H9 (cell line): ENCODE measurements around the gene SH3RF2. TPM values are rescaled to one million over a fixed set of nuclear protein-coding genes. Genes with fewer than 3 reads are reported as not detected.
"Not testable (repeated sequence)": the region's sequence is repeated elsewhere in the genome, so short reads cannot be mapped to it uniquely, and the experiment has no call there.

Experiments
- DNase-seq: peaks from one replicate; pipeline ENCODE4 v3.0.0-alpha.2; 2017
- H2AFZ ChIP-seq: one replicate; pipeline ENCODE4 v1.6.1; 2013; ENCODE audit warnings: mild to moderate bottlenecking, low read length, control low read depth, moderate library complexity
- H2AK5ac ChIP-seq: 2 replicates; pipeline ENCODE4 v1.6.1; 2013; ENCODE audit warnings: low read length, control low read depth, mixed read lengths; ENCODE audit not compliant: insufficient read length
- H2BK120ac ChIP-seq: one replicate; pipeline ENCODE4 v1.6.1; 2013; ENCODE audit warnings: low read depth, mild to moderate bottlenecking, low read length, control low read depth, inconsistent platforms; ENCODE audit not compliant: poor library complexity, severe bottlenecking
- H2BK12ac ChIP-seq: 2 replicates; pipeline ENCODE4 v1.6.1; 2013; ENCODE audit warnings: low read length, control low read depth, mixed read lengths, low read depth; ENCODE audit not compliant: insufficient read length
- H2BK15ac ChIP-seq: 2 replicates; pipeline ENCODE4 v1.6.1; 2013; ENCODE audit warnings: low read depth, low read length, control low read depth
- H2BK20ac ChIP-seq: one replicate; pipeline ENCODE4 v1.6.1; 2013; ENCODE audit warnings: low read depth, mild to moderate bottlenecking, low read length, control low read depth, inconsistent platforms; ENCODE audit not compliant: poor library complexity, severe bottlenecking
- H2BK5ac ChIP-seq: 2 replicates; pipeline ENCODE4 v1.6.1; 2013; ENCODE audit warnings: low read length, control low read depth, mixed read lengths; ENCODE audit not compliant: insufficient read length
- H3K14ac ChIP-seq: 2 replicates; pipeline ENCODE4 v1.6.1; 2013; ENCODE audit warnings: low read length, control low read depth; ENCODE audit not compliant: insufficient read depth
- H3K18ac ChIP-seq: 2 replicates; pipeline ENCODE4 v1.6.1; 2013; ENCODE audit warnings: low read depth, mild to moderate bottlenecking, mixed read lengths, low read length, control low read depth; ENCODE audit not compliant: insufficient read length
- H3K23ac ChIP-seq: 2 replicates; pipeline ENCODE4 v1.6.1; 2013; ENCODE audit warnings: low read length, control low read depth, mixed read lengths, low read depth; ENCODE audit not compliant: insufficient read length
- H3K23me2 ChIP-seq: 2 replicates; pipeline ENCODE4 v1.6.1; 2013; ENCODE audit warnings: low read depth, mild to moderate bottlenecking, mixed read lengths, low read length, control low read depth; ENCODE audit not compliant: insufficient read length, poor library complexity, severe bottlenecking
- H3K27ac ChIP-seq: 2 replicates; pipeline ENCODE4 v1.5.1; 2013; ENCODE audit warnings: low read length, control low read depth, mixed read lengths, low read depth; ENCODE audit not compliant: insufficient read length
- H3K27me3 ChIP-seq: 2 replicates; pipeline ENCODE4 v1.6.1; 2013; ENCODE audit warnings: low read length, control low read depth, inconsistent platforms; ENCODE audit not compliant: insufficient read depth
- H3K4ac ChIP-seq: 2 replicates; pipeline ENCODE4 v1.6.1; 2013; ENCODE audit warnings: low read depth, mild to moderate bottlenecking, control low read depth, inconsistent platforms, low read length, moderate library complexity
- H3K4me1 ChIP-seq: 2 replicates; pipeline ENCODE4 v1.6.1; 2013; ENCODE audit warnings: low read length, control low read depth, inconsistent platforms; ENCODE audit not compliant: insufficient read depth
- H3K4me2 ChIP-seq: 2 replicates; pipeline ENCODE4 v1.6.1; 2013; ENCODE audit warnings: low read length, control low read depth, mixed read lengths; ENCODE audit not compliant: insufficient read length, insufficient read depth
- H3K56ac ChIP-seq: 2 replicates; pipeline ENCODE4 v1.6.1; 2013; ENCODE audit warnings: low read depth, mild to moderate bottlenecking, mixed read lengths, low read length, control low read depth; ENCODE audit not compliant: insufficient read length
- H3K79me1 ChIP-seq: 2 replicates; pipeline ENCODE4 v1.6.1; 2013; ENCODE audit warnings: low read depth, mild to moderate bottlenecking, moderate library complexity, low read length, control low read depth, inconsistent platforms; ENCODE audit not compliant: insufficient read depth, poor library complexity, severe bottlenecking
- H3K79me2 ChIP-seq: 2 replicates; pipeline ENCODE4 v1.6.1; 2013; ENCODE audit warnings: low read length, control low read depth, inconsistent platforms; ENCODE audit not compliant: insufficient read depth
- H3K9ac ChIP-seq: 2 replicates; pipeline ENCODE4 v1.6.1; 2013; ENCODE audit warnings: low read length, control low read depth, mixed read lengths; ENCODE audit not compliant: insufficient read length; ENCODE audit errors: extremely low read depth
- H3K9me3 ChIP-seq: one replicate; pipeline ENCODE4 v1.6.1; 2013; ENCODE audit warnings: low read depth, low read length, inconsistent platforms; ENCODE audit not compliant: control insufficient read depth
- H3T11ph ChIP-seq: one replicate; pipeline ENCODE4 v1.6.1; 2013; ENCODE audit warnings: mild to moderate bottlenecking, low read length, control low read depth, inconsistent platforms
- H4K20me1 ChIP-seq: one replicate; pipeline ENCODE4 v1.6.1; 2013; ENCODE audit not compliant: control insufficient read depth, insufficient read length, insufficient read depth
- H4K5ac ChIP-seq: 2 replicates; pipeline ENCODE4 v1.6.1; 2013; ENCODE audit warnings: low read depth, mild to moderate bottlenecking, mixed read lengths, low read length, control low read depth; ENCODE audit not compliant: insufficient read length
- H4K8ac ChIP-seq: replicated peaks from 2 replicates; pipeline ENCODE4 v1.6.1; 2013; ENCODE audit warnings: low read length, control low read depth, mixed read lengths, low read depth; ENCODE audit not compliant: insufficient read length
- H4K91ac ChIP-seq: 2 replicates; pipeline ENCODE4 v1.6.1; 2013; ENCODE audit warnings: low read depth, mild to moderate bottlenecking, moderate library complexity, mixed read lengths, low read length, control low read depth; ENCODE audit not compliant: insufficient read length
- H3K27ac Mint-ChIP-seq, 3 experiments: 2 replicates in 2 of 3; 3 replicates in 1 of 3; pipeline ENCODE4 v1.8.0; 2020 to 2021; ENCODE audit warnings: mixed read lengths in 3 of 3, mild to moderate bottlenecking in 1 of 3, moderate library complexity in 1 of 3
- H3K27me3 Mint-ChIP-seq: 2 replicates; pipeline ENCODE4 v1.8.0; 2021; ENCODE audit warnings: low read depth, mild to moderate bottlenecking, moderate library complexity, mixed read lengths
- H3K36me3 Mint-ChIP-seq, 3 experiments: 2 replicates in 2 of 3; 3 replicates in 1 of 3; pipeline ENCODE4 v1.8.0; 2020 to 2021; ENCODE audit warnings: low read depth in 3 of 3, mixed read lengths in 3 of 3; ENCODE audit not compliant: insufficient read depth in 1 of 3
- H3K4me1 Mint-ChIP-seq, 2 experiments: 2 replicates each; pipeline ENCODE4 v1.8.0; 2020; ENCODE audit warnings: mixed read lengths in 2 of 2
- H3K4me3 Mint-ChIP-seq, 2 experiments: 2 replicates in 1 of 2; 3 replicates in 1 of 2; pipeline ENCODE4 v1.8.0; 2020 to 2021; ENCODE audit warnings: mild to moderate bottlenecking in 2 of 2, mixed read lengths in 2 of 2, moderate library complexity in 1 of 2
- H3K9me3 Mint-ChIP-seq, 2 experiments: 2 replicates in 1 of 2; 3 replicates in 1 of 2; pipeline ENCODE4 v1.8.0; 2020; ENCODE audit warnings: mild to moderate bottlenecking in 2 of 2, mixed read lengths in 2 of 2, moderate library complexity in 1 of 2
- CTCF ChIP-seq: fragments of 200-600 bp; sonication (generic); conservative IDR thresholded peaks from 3 replicates; pipeline ENCODE4 v1.8.0; 2021; ENCODE audit warnings: antibody characterized with exemption, mild to moderate bottlenecking
- WGBS: extraction: QIAGEN DNeasy Blood & Tissue Kit; methylation state at CpG from one replicate; pipeline ENCODE4 v1.1.7; 2013; ENCODE audit warnings: missing lambda C conversion rate, low lambda C conversion rate, mixed read lengths; ENCODE audit not compliant: insufficient read length; ENCODE audit errors: extremely low coverage; 5-methylcytosine and 5-hydroxymethylcytosine counted together
- total RNA-seq: library from RNA; stranded (reverse); gene quantifications from 2 replicates; pipeline ENCODE4 v1.2.1, GENCODE V29; 2021

SH3RF2 gene
- total RNA-seq, 1 experiment from 2014 or later = 0.66 TPM

GRCh38 chr5:145953202-145953601 lies 16.8 kb downstream of the SH3RF2 start:
- H3K79me1 ChIP-seq = no peaks in the 10 kb centered on the region
- Mint-ChIP-seq H3K27ac (no peak overlapping the region), H3K4me1 (peaks cover 17 to 20% of the 10 kb centered on the region in 2 experiments), H3K4me3 (no peak overlapping the region), H3K36me3 (no peaks in the 10 kb centered on the region), H3K9me3 (no peaks in the 10 kb centered on the region; a peak in 1 of 5 replicates), H3K27me3 (no peaks in the 10 kb centered on the region; the same call in 1 of the 2 replicates)
- H3K9me3 ChIP-seq = no peaks in the 10 kb centered on the region
- H4K20me1 ChIP-seq = no peaks in the 10 kb centered on the region
- no peak overlapping the region for H3K14ac ChIP-seq
- H4K5ac ChIP-seq = no peak overlapping the region
- H2BK12ac ChIP-seq = no peak overlapping the region
- no peaks in the 10 kb centered on the region for H3K4me1 ChIP-seq
- H3K18ac ChIP-seq = no peak overlapping the region
- no peak overlapping the region for H2BK15ac ChIP-seq
- H2BK5ac ChIP-seq = no peak overlapping the region
- no peak overlapping the region for H4K91ac ChIP-seq
- H3K4ac ChIP-seq = no peak overlapping the region
- H3K56ac ChIP-seq = no peak overlapping the region
- H3K23me2 ChIP-seq = no peaks in the 10 kb centered on the region
- H3T11ph ChIP-seq = no peak overlapping the region
- no peak overlapping the region for H3K4me2 ChIP-seq
- H3K9ac ChIP-seq = no peak overlapping the region
- no peaks in the 10 kb centered on the region for H3K79me2 ChIP-seq
- no peak overlapping the region for H4K8ac ChIP-seq
- H2BK120ac ChIP-seq = no peak overlapping the region
- no CpG with 5 or more reads among the region's 2 CpGs for WGBS
- H2BK20ac ChIP-seq = no peak overlapping the region
- H3K27me3 ChIP-seq = no peaks in the 10 kb centered on the region
- no peak overlapping the region for H3K27ac ChIP-seq
- no peak overlapping the region for H3K23ac ChIP-seq
- no peak overlapping the region for H2AFZ ChIP-seq
- no peak overlapping the region for H2AK5ac ChIP-seq
- TF ChIP-seq CTCF = no peak
- DNase-seq = no peak

- not testable (repeated sequence) for H3K18ac ChIP-seq, H3K79me2 ChIP-seq, H4K5ac ChIP-seq, H3K23me2 ChIP-seq, H3K56ac ChIP-seq, H3K79me1 ChIP-seq, DNase-seq, H3K27ac Mint-ChIP-seq, H2BK15ac ChIP-seq, H3K4me3 Mint-ChIP-seq, H3K4ac ChIP-seq, H3K9me3 ChIP-seq, H2BK12ac ChIP-seq, H3K9me3 Mint-ChIP-seq, H4K20me1 ChIP-seq, H3K4me2 ChIP-seq, H3K27me3 ChIP-seq, H2BK5ac ChIP-seq, H3K27ac ChIP-seq, H4K8ac ChIP-seq, H2BK120ac ChIP-seq, H3K4me1 ChIP-seq, H4K91ac ChIP-seq, H2AFZ ChIP-seq, H3K36me3 Mint-ChIP-seq, H2BK20ac ChIP-seq, H3K23ac ChIP-seq, H3K27me3 Mint-ChIP-seq, H3K9ac ChIP-seq, H3K14ac ChIP-seq, H3T11ph ChIP-seq, H2AK5ac ChIP-seq
- WGBS = no CpG with 5 or more reads among the region's 3 CpGs
- H3K4me1 Mint-ChIP-seq = peaks cover 13 to 17% of the 10 kb centered on the region in 2 experiments
Measured at GRCh38 chr5:145954140-145954539, 17.8 kb downstream of the SH3RF2 start.
